ENCODE data around the gene RFC4. TPM values are rescaled to one million over a fixed set of nuclear protein-coding genes. Genes with fewer than 3 reads are reported as not detected.

Gene RFC4
- total RNA-seq, 2 donors from 2014 or later, result 121 to 145 TPM

- Mint-ChIP-seq H3K9me3 (no peaks in the 10 kb centered on the region), H3K36me3 (peaks cover 5% of the 10 kb centered on the region in 2 donors), H3K27ac (no peak overlapping the region)
- DNase-seq (ENCODE audit: low spot score in 2 of 2), result no peak
- ATAC-seq, result no peak
These were observed 63.5 kb downstream of the RFC4 start for GRCh38 chr3:186742618-186743380.

Other genes with a start within 250 kb of the RFC4 start
- gene TBCCD1, start 239.1 kb downstream of the RFC4 start, total RNA-seq, result 10 to 100 TPM; 10.0 to 14.8 TPM
- gene DNAJB11, start 235.8 kb downstream of the RFC4 start, total RNA-seq, result 10 to 100 TPM; 30.3 to 44.8 TPM
- under 1 TPM in 1 of 2 donors, not detected in 1; 0.25 TPM for gene AHSG, start 193.4 kb downstream of the RFC4 start, total RNA-seq
- gene FETUB, start 166.1 kb downstream of the RFC4 start, total RNA-seq, result not detected
- gene HRG, start 140.5 kb downstream of the RFC4 start, total RNA-seq, result not detected
- gene KNG1, start 89.1 kb downstream of the RFC4 start, total RNA-seq, result not detected
- gene EIF4A2, start 22.9 kb downstream of the RFC4 start, total RNA-seq, result 100 to 1,000 TPM; 430 to 499 TPM
- gene ADIPOQ, start 36.2 kb upstream of the RFC4 start, total RNA-seq, result not detected
- 10 to 100 TPM; 32.0 to 96.6 TPM for gene ST6GAL1, start 124.0 kb upstream of the RFC4 start, total RNA-seq